ENCODE results near the gene NKG7. TPM values are rescaled to one million over a fixed set of nuclear protein-coding genes. Genes with fewer than 3 reads are reported as not detected.
A peak's percentile ranks its signal among the peaks of the same experiment; 100 is the strongest.

NKG7 gene
- total and polyA plus RNA-seq, 2 of the 13 experiments (the other 11 are each of a cell fraction or from before 2014, with no cell fraction given), result 0.40 TPM; not detected in 1

DNA sequence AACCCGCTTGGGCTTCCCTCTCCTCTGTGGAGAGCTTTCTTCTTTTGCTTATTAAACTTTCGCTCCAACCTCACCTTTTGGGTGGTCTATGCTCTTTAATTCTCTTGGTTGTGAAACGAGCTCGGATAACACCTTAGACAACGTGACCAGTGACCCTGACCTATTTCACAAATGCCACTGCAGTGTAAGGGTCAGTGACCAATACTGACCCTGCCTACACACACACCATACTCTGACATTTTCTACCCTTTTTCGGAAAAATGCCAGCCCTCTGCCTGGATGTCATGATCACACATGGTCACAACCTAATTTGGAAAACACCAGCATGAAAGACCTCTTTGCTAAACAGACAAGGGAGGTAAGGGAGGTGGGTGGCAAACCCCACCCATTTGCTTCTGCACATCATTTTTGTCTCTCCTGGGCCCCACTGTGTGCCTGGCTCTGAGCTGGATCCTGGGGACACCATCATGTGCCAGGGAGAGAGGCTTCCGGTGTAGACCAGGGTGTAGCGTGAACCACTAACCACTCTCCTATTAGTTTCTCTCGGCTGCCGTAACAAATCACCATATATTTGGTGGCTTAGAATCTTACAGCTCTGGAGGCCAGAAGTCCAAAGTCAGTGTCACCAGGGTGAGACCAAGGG lies 16.2 kb downstream of the NKG7 start (continued):
- TF ChIP-seq ZMYM2 (CRISPR knock-in tag; IDR thresholded peaks at IDR 0.05) (peak; percentile 87), SMARCE1 (IDR thresholded peaks at IDR 0.05; ENCODE audit: borderline replicate concordance) (no peak), ONECUT2 (CRISPR knock-in tag; IDR thresholded peaks at IDR 0.05) (no peak), ZSCAN25 (CRISPR knock-in tag; IDR thresholded peaks at IDR 0.05) (no peak), ZNF766 (CRISPR knock-in tag; IDR thresholded peaks at IDR 0.05; ENCODE audit: borderline replicate concordance) (no peak), SMAD1 (CRISPR knock-in tag; IDR thresholded peaks at IDR 0.05; ENCODE audit: borderline replicate concordance, low read depth) (no peak), ZKSCAN5 (CRISPR knock-in tag; IDR thresholded peaks at IDR 0.05) (no peak), ZSCAN31 (CRISPR knock-in tag; IDR thresholded peaks at IDR 0.05; ENCODE audit: low read depth) (no peak), ZC3H13 (CRISPR knock-in tag; IDR thresholded peaks at IDR 0.05) (no peak), ZFAT (CRISPR knock-in tag; conservative IDR thresholded peaks at IDR 0.05) (no peak), NBN (conservative IDR thresholded peaks at IDR 0.05) (no peak), HNRNPLL (IDR thresholded peaks at IDR 0.05; ENCODE audit: low read depth, low read length, poor library complexity, severe bottlenecking) (no peak), NFE2L1 (CRISPR knock-in tag; IDR thresholded peaks at IDR 0.05; ENCODE audit: borderline replicate concordance) (no peak), TOE1 (CRISPR knock-in tag; IDR thresholded peaks at IDR 0.05) (no peak), ZNF607 (CRISPR knock-in tag; IDR thresholded peaks at IDR 0.05; ENCODE audit: borderline replicate concordance) (no peak), MBD4 (IDR thresholded peaks at IDR 0.05; ENCODE audit: borderline replicate concordance, low read length) (no peak), FOSL1 (CRISPR knock-in tag; IDR thresholded peaks at IDR 0.05; ENCODE audit: borderline replicate concordance) (no peak)
- TF ChIP-seq, protein P1, sequence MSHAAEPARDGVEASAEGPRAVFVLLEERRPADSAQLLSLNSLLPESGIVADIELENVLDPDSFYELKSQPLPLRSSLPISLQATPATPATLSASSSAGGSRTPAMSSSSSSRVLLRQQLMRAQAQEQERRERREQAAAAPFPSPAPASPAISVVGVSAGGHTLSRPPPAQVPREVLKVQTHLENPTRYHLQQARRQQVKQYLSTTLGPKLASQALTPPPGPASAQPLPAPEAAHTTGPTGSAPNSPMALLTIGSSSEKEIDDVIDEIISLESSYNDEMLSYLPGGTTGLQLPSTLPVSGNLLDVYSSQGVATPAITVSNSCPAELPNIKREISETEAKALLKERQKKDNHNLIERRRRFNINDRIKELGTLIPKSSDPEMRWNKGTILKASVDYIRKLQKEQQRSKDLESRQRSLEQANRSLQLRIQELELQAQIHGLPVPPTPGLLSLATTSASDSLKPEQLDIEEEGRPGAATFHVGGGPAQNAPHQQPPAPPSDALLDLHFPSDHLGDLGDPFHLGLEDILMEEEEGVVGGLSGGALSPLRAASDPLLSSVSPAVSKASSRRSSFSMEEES (CRISPR knock-in tag; IDR thresholded peaks at IDR 0.05), result peak; percentile 91
- TF ChIP-seq, protein P2, sequence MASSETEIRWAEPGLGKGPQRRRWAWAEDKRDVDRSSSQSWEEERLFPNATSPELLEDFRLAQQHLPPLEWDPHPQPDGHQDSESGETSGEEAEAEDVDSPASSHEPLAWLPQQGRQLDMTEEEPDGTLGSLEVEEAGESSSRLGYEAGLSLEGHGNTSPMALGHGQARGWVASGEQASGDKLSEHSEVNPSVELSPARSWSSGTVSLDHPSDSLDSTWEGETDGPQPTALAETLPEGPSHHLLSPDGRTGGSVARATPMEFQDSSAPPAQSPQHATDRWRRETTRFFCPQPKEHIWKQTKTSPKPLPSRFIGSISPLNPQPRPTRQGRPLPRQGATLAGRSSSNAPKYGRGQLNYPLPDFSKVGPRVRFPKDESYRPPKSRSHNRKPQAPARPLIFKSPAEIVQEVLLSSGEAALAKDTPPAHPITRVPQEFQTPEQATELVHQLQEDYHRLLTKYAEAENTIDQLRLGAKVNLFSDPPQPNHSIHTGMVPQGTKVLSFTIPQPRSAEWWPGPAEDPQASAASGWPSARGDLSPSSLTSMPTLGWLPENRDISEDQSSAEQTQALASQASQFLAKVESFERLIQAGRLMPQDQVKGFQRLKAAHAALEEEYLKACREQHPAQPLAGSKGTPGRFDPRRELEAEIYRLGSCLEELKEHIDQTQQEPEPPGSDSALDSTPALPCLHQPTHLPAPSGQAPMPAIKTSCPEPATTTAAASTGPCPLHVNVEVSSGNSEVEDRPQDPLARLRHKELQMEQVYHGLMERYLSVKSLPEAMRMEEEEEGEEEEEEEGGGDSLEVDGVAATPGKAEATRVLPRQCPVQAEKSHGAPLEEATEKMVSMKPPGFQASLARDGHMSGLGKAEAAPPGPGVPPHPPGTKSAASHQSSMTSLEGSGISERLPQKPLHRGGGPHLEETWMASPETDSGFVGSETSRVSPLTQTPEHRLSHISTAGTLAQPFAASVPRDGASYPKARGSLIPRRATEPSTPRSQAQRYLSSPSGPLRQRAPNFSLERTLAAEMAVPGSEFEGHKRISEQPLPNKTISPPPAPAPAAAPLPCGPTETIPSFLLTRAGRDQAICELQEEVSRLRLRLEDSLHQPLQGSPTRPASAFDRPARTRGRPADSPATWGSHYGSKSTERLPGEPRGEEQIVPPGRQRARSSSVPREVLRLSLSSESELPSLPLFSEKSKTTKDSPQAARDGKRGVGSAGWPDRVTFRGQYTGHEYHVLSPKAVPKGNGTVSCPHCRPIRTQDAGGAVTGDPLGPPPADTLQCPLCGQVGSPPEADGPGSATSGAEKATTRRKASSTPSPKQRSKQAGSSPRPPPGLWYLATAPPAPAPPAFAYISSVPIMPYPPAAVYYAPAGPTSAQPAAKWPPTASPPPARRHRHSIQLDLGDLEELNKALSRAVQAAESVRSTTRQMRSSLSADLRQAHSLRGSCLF (CRISPR knock-in tag; IDR thresholded peaks at IDR 0.05; ENCODE audit: borderline replicate concordance), result no peak
- TF ChIP-seq, protein P3, sequence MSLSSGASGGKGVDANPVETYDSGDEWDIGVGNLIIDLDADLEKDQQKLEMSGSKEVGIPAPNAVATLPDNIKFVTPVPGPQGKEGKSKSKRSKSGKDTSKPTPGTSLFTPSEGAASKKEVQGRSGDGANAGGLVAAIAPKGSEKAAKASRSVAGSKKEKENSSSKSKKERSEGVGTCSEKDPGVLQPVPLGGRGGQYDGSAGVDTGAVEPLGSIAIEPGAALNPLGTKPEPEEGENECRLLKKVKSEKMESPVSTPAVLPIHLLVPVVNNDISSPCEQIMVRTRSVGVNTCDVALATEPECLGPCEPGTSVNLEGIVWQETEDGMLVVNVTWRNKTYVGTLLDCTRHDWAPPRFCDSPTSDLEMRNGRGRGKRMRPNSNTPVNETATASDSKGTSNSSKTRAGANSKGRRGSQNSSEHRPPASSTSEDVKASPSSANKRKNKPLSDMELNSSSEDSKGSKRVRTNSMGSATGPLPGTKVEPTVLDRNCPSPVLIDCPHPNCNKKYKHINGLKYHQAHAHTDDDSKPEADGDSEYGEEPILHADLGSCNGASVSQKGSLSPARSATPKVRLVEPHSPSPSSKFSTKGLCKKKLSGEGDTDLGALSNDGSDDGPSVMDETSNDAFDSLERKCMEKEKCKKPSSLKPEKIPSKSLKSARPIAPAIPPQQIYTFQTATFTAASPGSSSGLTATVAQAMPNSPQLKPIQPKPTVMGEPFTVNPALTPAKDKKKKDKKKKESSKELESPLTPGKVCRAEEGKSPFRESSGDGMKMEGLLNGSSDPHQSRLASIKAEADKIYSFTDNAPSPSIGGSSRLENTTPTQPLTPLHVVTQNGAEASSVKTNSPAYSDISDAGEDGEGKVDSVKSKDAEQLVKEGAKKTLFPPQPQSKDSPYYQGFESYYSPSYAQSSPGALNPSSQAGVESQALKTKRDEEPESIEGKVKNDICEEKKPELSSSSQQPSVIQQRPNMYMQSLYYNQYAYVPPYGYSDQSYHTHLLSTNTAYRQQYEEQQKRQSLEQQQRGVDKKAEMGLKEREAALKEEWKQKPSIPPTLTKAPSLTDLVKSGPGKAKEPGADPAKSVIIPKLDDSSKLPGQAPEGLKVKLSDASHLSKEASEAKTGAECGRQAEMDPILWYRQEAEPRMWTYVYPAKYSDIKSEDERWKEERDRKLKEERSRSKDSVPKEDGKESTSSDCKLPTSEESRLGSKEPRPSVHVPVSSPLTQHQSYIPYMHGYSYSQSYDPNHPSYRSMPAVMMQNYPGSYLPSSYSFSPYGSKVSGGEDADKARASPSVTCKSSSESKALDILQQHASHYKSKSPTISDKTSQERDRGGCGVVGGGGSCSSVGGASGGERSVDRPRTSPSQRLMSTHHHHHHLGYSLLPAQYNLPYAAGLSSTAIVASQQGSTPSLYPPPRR (CRISPR knock-in tag; IDR thresholded peaks at IDR 0.05; ENCODE audit: borderline replicate concordance), result peak; percentile 83

Measured in HepG2 (cell line).